Skin epidermis (tissue), 12 donors: ENCODE measurements around the gene CDC25A.
"Not testable (repeated sequence)": the region's sequence is repeated elsewhere in the genome, so short reads cannot be mapped to it uniquely, and the experiment has no call there.

Source experiments
- H3K27ac ChIP-seq, 21 experiments: fragments of 200-600 bp; sonication (generic) in 11 of 21; one replicate each; pipeline ENCODE4 v1.5.0; 2020; ENCODE audit warnings: mild to moderate bottlenecking in 3 of 21, inconsistent platforms in 2 of 21, moderate library complexity in 2 of 21
- H3K4me3 ChIP-seq, 7 experiments: fragments of 200-600 bp; sonication (generic) in 2 of 7; one replicate each; pipeline ENCODE4 v1.5.0; 2020; ENCODE audit warnings: inconsistent platforms in 2 of 7, mild to moderate bottlenecking in 2 of 7, moderate library complexity in 1 of 7

Gene CDC25A

GRCh38 chr3:48188266-48189201 lies at the start of gene CDC25A:
Gene CDC25A (minus strand): TSS chr3:48188417. CDS start chr3:48187947, 470 bp downstream.
- Histone ChIP-seq H3K4me3 (peak within 1 kb of the TSS; percentile 53 to 90 (median 80)), H3K27ac (peak within 1 kb of the TSS in 17 of 21 experiments; percentile 2 to 70 (median 37))

- peak overlapping the region in 1 of 21 experiments; percentile 12 for H3K27ac ChIP-seq
Observed at GRCh38 chr3:48236531-48236930, 48.3 kb upstream of the CDC25A start.

GRCh38 chr3:48233542-48233941 lies 45.3 kb upstream of the CDC25A start:
- Histone ChIP-seq H3K4me3 (no peak overlapping the region), H3K27ac (no peak overlapping the region)

More at GRCh38 chr3:48236531-48236930, 48.3 kb upstream of the CDC25A start:
- no peak overlapping the region for H3K4me3 ChIP-seq

GRCh38 chr3:48232734-48233133 lies 44.5 kb upstream of the CDC25A start:
- Histone ChIP-seq H3K27ac (peak overlapping the region in 2 of 21 experiments; percentile 35 to 40), H3K4me3 (no peak overlapping the region)

- Histone ChIP-seq H3K27ac (peak overlapping the region in 1 of 21 experiments; percentile 40), H3K4me3 (no peak overlapping the region)
Observed at GRCh38 chr3:48232232-48232631, 44.0 kb upstream of the CDC25A start.

- no peak overlapping the region for H3K27ac ChIP-seq
Observed at GRCh38 chr3:48226939-48227338, 38.7 kb upstream of the CDC25A start.

GRCh38 chr3:48225587-48225986 lies 37.4 kb upstream of the CDC25A start:
- Histone ChIP-seq H3K4me3 (no peak overlapping the region), H3K27ac (no peak overlapping the region)

More at GRCh38 chr3:48226939-48227338, 38.7 kb upstream of the CDC25A start:
- no peak overlapping the region for H3K4me3 ChIP-seq

- no peak within 1 kb of the TSS for H3K4me3 ChIP-seq
- peak within 1 kb of the TSS in 3 of 21 experiments; percentile 20 to 32 (median 32) for H3K27ac ChIP-seq
Observed at GRCh38 chr3:48222616-48223513, 34.6 kb upstream of the CDC25A start, which contains the start of gene CAMP. Gene CAMP (plus strand): TSS chr3:48223495. CDS start chr3:48223512, 17 bp downstream.

GRCh38 chr3:48220746-48221145 lies 32.5 kb upstream of the CDC25A start:
- H3K27ac ChIP-seq, result no peak overlapping the region
- H3K4me3 ChIP-seq, result no peak overlapping the region

- Histone ChIP-seq H3K27ac (no peak overlapping the region), H3K4me3 (no peak overlapping the region)
Observed at GRCh38 chr3:48219543-48219942, 31.3 kb upstream of the CDC25A start.

- no peak overlapping the region for H3K27ac ChIP-seq
- H3K4me3 ChIP-seq, result no peak overlapping the region
Observed at GRCh38 chr3:48218537-48218936, 30.3 kb upstream of the CDC25A start.

- no peak overlapping the region for H3K27ac ChIP-seq
Observed at GRCh38 chr3:48217449-48217848, 29.2 kb upstream of the CDC25A start.

GRCh38 chr3:48215876-48216275 lies 27.7 kb upstream of the CDC25A start:
- H3K27ac ChIP-seq, result peak overlapping the region in 2 of 21 experiments; percentile 33 to 43
- no peak overlapping the region for H3K4me3 ChIP-seq

More at GRCh38 chr3:48217449-48217848, 29.2 kb upstream of the CDC25A start:
- no peak overlapping the region for H3K4me3 ChIP-seq

GRCh38 chr3:48215466-48215865 lies 27.2 kb upstream of the CDC25A start:
- H3K4me3 ChIP-seq, result no peak overlapping the region
- peak overlapping the region in 2 of 21 experiments; percentile 33 to 43 for H3K27ac ChIP-seq

- Histone ChIP-seq H3K4me3 (no peak overlapping the region), H3K27ac (peak overlapping the region in 1 of 21 experiments; percentile 43)
Observed at GRCh38 chr3:48215019-48215418, 26.8 kb upstream of the CDC25A start.

GRCh38 chr3:48214225-48214624 lies 26.0 kb upstream of the CDC25A start:
- Histone ChIP-seq H3K4me3 (no peak overlapping the region), H3K27ac (no peak overlapping the region)

- H3K27ac ChIP-seq, H3K4me3 ChIP-seq: not testable (repeated sequence)
Observed at GRCh38 chr3:48211776-48212175, 23.6 kb upstream of the CDC25A start.

- H3K27ac ChIP-seq, result not testable (repeated sequence)
Observed at GRCh38 chr3:48210534-48210933, 22.3 kb upstream of the CDC25A start.

GRCh38 chr3:48209445-48209844 lies 21.2 kb upstream of the CDC25A start:
- Histone ChIP-seq H3K27ac (no peak overlapping the region), H3K4me3 (no peak overlapping the region)

More at GRCh38 chr3:48210534-48210933, 22.3 kb upstream of the CDC25A start:
- H3K4me3 ChIP-seq, result not testable (repeated sequence)

GRCh38 chr3:48208076-48208475 lies 19.9 kb upstream of the CDC25A start:
- Histone ChIP-seq H3K4me3 (no peak overlapping the region), H3K27ac (no peak overlapping the region)
